Kidney glomerular epithelial cell (primary cell): ENCODE measurements around the gene AQP6.
A peak's percentile ranks its signal among the peaks of the same experiment; 100 is the strongest.
"Not testable (repeated sequence)": the region's sequence is repeated elsewhere in the genome, so short reads cannot be mapped to it uniquely, and the experiment has no call there.

Experiments used
- DNase-seq: peaks from one replicate; lab custom pipeline; 2025; lab: John Stamatoyannopoulos, UW

AQP6 gene

DNA sequence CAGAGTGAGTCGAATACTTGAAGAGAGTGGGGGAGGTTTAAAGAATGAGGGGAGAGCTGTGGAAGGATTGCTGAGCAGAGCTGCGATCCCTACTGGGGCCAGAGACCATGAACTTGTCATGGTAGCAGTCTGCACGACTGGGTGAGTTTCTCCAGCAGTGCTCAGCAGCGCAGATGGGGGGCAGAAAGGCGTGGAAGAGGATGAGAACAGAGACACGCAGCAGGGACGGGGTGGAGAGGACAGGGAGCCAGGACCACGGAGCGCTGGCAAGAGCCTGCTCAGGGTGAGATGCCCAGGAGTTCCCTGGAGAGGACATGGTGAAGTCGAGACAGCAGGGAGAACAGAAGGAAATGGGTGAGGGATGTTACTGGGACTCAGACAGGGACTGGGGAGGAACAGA lies 2.1 kb upstream of the AQP6 start:
- DNase-seq = no peak

DNA sequence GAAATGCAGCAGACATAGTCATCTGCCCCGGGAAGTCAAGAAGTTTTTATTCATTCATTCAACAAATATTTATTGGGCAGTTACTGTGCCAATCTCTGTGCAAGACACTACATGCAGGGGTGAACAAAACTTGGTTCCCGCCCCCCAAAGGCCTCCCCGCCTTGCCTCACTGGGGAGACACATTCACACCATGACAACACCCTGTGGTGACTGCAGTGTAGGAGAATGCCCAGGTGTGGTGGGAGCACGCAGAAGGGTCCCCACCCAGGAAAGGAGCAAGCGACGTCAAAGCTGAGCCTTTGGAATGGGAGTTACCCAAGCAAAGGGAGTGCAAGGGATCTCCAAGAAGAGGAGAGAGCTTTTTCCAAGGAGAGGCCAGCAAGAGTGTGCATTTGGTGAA lies 1.6 kb upstream of the AQP6 start:
- DNase-seq = no peak

GRCh38 chr12:49972129-49972528 lies 618 bp upstream of the AQP6 start:
- no peak for DNase-seq

- no peak for DNase-seq
Measured at GRCh38 chr12:49973361-49973830, 649 bp downstream of the AQP6 start.

GRCh38 chr12:49974231-49974675 lies 1.5 kb downstream of the AQP6 start:
- DNase-seq = peak; percentile 32

DNA sequence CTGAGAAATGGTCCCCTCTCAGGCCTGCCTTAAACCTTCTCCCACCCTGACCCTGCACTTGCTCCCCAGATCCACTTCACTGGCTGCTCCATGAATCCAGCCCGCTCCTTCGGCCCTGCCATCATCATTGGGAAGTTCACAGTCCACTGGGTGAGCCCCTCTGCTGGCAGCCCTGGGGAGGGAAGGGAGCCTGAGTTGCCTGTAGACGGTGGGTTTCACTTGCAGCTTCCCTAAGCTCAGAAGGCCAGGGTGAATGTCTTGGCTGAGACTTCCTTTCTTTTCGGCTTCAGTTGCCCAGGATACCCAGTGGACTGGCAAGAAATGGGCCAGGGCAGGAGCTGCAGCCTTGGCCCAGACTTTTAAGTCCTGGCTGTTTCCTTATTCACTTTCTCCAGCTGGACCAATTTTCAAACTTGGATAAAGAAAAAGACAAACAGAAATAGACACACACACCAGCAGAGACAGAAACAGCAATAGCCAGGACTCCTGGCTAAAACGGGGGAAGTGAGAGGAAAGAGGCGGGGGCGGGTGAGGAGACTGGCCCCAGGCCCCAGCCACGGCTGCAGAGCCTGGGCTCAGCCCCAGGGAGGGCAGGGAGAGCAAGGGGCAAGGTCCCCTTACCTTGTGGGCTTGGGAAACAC lies 2.0 kb downstream of the AQP6 start:
- no peak for DNase-seq

DNA sequence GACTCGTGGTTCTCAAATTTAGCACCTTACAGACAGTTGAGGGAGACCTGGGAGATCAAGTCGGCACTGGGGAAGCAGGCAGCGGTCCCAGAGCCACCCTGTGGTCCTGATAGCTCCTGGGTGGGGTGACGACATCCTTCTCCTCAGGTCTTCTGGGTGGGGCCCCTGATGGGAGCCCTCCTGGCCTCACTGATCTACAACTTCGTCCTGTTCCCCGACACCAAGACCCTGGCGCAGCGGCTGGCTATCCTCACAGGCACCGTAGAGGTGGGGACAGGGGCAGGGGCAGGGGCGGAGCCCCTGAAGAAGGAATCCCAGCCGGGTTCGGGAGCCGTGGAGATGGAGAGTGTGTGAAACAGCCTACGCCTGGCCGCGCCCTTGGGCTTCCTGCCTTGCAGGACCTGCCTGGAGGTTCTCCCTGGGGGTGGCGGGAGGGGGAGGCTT lies 2.6 kb downstream of the AQP6 start:
- no peak for DNase-seq

- DNase-seq = no peak
Measured at GRCh38 chr12:49976557-49976956, 3.8 kb downstream of the AQP6 start.

- DNase-seq = no peak
Measured at GRCh38 chr12:49978125-49978524, 5.4 kb downstream of the AQP6 start.

GRCh38 chr12:49979016-49979586 lies 6.4 kb downstream of the AQP6 start:
- no peak for DNase-seq

GRCh38 chr12:49979791-49980190 lies 7.0 kb downstream of the AQP6 start:
- no peak for DNase-seq

- no peak for DNase-seq
Measured at GRCh38 chr12:49980501-49981349, 8.0 kb downstream of the AQP6 start.

GRCh38 chr12:49982246-49983087 lies 9.7 kb downstream of the AQP6 start:
- DNase-seq = no peak

GRCh38 chr12:49983892-49984291 lies 11.1 kb downstream of the AQP6 start:
- peak; percentile 41 for DNase-seq

GRCh38 chr12:49984476-49985359 lies 12.0 kb downstream of the AQP6 start:
- no peak for DNase-seq

GRCh38 chr12:49985981-49986380 lies 13.2 kb downstream of the AQP6 start:
- DNase-seq = peak; percentile 83

DNA sequence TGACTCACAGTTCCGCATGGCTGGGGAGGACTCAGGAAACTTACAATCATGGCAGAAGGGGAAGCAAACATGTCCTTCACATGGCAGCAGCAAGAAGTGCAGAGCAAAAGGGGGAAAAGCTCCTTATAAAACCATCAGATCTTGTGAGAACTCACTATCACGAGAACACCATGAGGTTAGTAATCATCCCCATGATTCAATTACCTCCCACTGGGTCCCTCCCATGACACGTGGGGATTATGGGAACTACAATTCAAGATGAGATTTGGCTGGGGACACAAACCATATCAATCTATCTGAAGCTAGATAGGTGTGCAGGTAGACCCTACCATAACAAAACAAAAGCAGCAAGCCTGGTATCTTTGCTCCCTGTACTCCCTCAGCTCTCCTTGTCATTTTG lies 13.7 kb downstream of the AQP6 start:
- DNase-seq = not testable (repeated sequence)

- no peak for DNase-seq
Measured at GRCh38 chr12:49987625-49988303, 15.0 kb downstream of the AQP6 start.

GRCh38 chr12:49989400-49989799 lies 16.7 kb downstream of the AQP6 start:
- DNase-seq = not testable (repeated sequence)

DNA sequence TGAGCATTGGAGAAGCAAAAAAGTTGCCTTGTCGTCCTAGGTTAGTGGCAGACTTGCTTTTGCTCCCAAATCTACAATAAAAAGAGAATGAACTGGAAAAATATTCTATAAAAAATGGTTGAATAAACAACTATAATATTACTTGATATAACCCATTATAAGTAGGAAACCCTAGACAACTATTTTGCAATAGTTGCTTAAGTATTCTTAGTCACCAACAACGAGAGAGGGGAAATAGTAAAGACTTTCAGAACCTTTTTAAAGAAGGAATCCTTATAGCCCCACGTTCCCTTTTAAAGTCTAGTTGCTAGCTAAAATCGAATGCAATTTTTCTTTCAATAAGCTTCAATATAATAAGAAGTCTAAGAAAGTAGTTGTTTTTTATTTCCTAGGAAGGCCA lies 17.5 kb downstream of the AQP6 start:
- DNase-seq = no peak
